Measurements from ENCODE around the gene ZFAND6.
"Not testable (repeated sequence)": the region's sequence is repeated elsewhere in the genome, so short reads cannot be mapped to it uniquely, and the experiment has no call there.

ZFAND6 gene

DNA sequence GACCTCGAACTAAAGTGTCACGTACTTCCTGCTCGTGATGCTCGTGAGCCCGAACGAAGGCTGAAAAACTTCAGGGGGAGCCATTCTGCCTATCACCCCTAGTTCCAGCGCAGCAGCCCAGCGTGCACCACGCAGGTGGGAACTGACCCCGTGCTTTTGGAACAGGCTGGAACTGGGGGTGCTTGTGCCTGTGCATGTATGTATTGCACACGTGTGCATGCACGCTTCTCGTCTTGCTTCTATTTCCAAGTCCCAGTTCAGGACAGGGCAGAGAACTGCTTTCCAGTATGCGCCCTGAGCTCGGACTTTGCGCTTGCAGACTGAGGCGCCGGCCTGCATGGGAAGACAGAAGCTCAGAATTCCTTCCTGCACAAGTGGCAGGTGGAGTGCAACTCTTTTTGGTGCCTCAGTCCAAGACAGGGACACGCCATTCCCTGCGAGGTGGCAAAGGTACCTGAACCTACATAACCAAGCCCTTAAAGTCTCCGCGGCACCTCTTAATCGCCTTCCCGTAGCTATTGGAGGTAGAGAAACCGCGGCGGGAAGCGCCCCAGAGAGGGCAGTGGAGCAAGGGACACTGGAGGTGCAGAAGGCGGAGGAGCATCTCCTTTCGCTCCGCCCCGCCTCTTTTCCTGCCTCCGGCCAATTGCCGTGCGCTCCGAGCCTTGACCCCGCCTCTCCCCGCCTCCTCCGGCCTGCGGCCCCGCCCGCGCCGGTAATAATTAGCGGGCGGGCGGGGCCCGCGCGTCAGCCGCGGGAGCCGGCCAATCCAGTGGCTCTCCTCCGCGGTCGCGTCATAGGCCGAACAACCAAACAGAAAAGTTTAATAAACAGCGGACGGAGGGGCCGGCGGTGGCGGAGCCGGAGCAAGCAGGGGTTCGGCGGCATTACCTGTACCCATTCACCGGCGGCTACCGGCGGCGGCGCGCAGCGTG, at the start of gene ZFAND6:
Gene ZFAND6 (plus strand): TSS at position 826 of the 935 bp plus-strand sequence. CDS start 60,669 bp downstream, outside the sequence.
- peak; percentile 91 for DNase-seq (ENCODE audit: low spot score)

GRCh38 chr15:80010131-80010673, 49.3 kb upstream of the ZFAND6 start:
- DNase-seq (ENCODE audit: low spot score): no peak

GRCh38 chr15:80011041-80011523, 48.4 kb upstream of the ZFAND6 start:
- DNase-seq (ENCODE audit: low spot score): not testable (repeated sequence)

DNA sequence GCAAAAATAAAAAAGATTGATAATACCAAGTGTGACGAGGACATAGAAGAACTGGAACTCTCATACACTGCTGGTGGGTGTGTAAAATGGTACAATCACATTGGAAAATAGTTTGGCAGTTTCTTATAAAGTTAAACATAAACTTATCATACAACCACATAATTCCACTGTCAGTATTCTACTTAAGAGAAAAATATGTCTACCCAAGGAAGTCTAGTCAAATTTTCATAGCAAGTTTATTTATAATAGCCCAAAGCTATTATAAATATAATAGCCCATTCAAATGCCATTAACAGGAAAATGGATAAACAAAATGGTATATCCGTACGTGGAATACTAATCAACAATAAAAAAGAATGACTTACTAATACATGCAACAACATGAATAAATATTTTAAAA, 47.9 kb upstream of the ZFAND6 start:
- DNase-seq (ENCODE audit: low spot score): no peak

DNA sequence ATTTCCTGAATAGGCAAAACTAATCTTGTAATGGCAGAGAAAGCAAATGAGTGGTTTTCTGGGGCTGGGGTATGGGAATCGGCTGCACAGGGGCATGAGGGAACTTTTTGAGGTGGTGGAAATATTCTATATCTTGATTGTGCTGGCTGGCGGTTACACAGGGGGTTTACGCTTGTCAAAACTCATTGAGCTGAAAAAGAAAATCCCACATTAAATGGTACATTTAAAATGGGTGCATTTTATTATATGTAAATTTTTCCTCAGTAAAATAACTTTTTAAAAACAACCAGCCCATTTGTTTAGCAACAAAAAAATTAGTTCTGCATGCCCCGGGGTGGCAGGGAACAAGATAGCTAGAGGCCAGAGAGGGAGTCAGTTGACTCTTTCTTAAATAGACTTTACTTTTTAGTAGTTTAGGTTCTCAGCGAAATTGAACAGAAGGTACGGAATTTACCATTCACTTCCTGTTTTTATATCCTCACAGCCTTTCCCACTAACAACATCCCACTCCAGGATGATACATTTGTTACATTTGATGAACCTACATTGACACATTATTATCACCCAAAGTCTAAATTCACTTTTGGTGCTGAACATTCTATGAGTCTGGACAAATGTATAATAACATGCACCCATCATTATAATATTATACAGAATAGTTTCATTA, 47.3 kb upstream of the ZFAND6 start:
- DNase-seq (ENCODE audit: low spot score): no peak

GRCh38 chr15:80014186-80014585, 45.3 kb upstream of the ZFAND6 start:
- not testable (repeated sequence) for DNase-seq (ENCODE audit: low spot score)

- DNase-seq (ENCODE audit: low spot score): no peak
These were observed 44.3 kb upstream of the ZFAND6 start for GRCh38 chr15:80015156-80015555.

- not testable (repeated sequence) for DNase-seq (ENCODE audit: low spot score)
These were observed 43.0 kb upstream of the ZFAND6 start for GRCh38 chr15:80016506-80016905.

DNA sequence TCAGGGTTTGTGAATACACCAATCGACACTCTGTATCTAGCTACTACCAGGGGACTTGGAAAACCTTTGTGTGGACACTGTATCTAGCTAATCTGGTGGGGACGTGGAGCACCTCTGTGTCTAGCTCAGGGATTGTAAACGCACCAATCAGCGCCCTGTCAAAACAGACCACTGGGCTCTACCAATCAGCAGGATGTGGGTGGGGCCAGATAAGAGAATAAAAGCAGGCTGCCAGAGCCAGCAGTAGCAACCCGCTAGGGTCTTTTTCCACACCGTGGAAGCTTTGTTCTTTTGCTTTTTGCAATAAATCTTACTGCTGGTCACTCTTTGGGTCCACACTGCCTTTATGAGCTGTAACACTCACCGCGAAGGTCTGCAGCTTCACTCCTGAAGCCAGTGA, 42.3 kb upstream of the ZFAND6 start:
- not testable (repeated sequence) for DNase-seq (ENCODE audit: low spot score)

GRCh38 chr15:80019168-80019745, 40.2 kb upstream of the ZFAND6 start:
- DNase-seq (ENCODE audit: low spot score): no peak

GRCh38 chr15:80020149-80020548, 39.3 kb upstream of the ZFAND6 start:
- DNase-seq (ENCODE audit: low spot score): not testable (repeated sequence)

DNA sequence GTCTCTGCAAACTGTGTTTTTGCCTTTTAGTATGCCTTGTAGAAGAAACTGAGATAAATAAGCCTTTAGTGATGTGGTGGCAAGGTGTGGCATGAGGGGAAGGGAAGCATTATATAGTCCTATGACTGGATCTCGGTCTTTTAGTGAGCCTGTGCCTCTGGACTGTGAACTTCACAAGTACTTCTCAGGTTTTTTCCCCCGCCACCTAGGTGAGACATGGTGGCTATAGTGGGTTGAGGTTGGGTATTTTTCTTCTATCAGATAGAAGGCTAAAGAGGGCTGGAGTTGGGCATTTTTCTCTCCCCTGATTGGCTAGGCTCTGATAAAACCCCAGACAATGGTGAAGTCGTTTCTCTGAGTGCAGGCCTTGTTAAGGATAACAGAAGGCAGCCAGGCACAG, 38.7 kb upstream of the ZFAND6 start:
- no peak for DNase-seq (ENCODE audit: low spot score)

DNA sequence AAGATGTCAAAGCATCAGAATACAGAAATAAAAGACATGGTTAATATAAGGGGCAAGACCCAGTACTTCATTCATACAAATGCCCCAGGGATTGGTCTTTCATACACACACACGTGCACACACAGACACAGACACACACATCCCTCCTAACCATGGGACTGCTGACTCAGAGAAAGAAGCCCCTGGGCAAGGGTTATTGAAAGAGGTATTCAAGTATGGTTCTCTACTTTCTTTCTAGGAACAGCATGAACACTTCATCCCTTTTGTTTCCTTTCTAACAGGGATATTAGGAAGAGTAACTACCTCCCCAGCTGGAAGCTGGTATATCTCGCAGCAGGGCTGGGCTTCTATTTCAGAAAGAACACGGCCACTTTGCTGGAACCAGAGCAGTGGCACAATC, 33.2 kb upstream of the ZFAND6 start:
- no peak for DNase-seq (ENCODE audit: low spot score)

GRCh38 chr15:80026754-80027153, 32.7 kb upstream of the ZFAND6 start:
- no peak for DNase-seq (ENCODE audit: low spot score)

GRCh38 chr15:80028937-80029336, 30.5 kb upstream of the ZFAND6 start:
- DNase-seq (ENCODE audit: low spot score): no peak

DNA sequence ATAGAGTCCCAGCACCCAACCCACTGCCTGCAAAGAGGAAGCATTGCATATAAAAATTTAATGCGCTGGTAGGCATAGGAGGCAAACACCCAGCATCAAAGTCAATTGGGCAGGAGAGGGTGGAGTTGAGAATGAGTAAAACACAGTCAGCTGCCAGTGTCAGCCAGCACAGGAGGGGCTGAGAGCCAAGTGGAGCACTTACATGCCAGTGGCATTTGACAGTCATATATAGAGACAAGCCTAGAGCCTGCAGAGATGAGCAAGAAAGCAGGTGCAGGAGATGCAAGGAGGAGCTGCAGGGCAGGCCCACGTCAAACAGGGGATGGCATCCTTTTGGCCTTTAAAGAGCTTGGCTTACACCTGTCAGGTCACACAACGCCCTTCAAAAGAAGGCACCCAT, 27.6 kb upstream of the ZFAND6 start:
- DNase-seq (ENCODE audit: low spot score): peak; percentile 6

DNA sequence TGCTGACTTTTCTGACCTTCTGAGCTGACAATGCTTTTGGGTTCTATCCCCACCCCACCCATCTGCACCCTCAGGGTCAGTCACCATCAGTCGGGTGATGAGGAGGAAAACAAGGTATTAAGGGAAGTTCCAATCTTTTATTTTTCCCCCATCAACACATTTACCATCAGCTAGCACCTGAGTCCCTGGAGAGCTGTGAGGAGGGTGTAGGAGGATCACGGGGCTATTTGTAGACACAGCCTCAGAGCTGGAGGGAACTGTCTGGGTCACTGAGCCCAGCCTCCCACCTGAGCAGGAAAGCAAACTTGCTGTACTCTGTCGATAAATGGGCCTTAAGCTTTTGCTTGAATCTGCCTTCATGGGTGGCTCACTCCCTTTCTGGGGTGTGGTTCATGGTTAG, 24.8 kb upstream of the ZFAND6 start:
- no peak for DNase-seq (ENCODE audit: low spot score)

- no peak for DNase-seq (ENCODE audit: low spot score)
These were observed 23.4 kb upstream of the ZFAND6 start for GRCh38 chr15:80036071-80036470.

- no peak for DNase-seq (ENCODE audit: low spot score)
These were observed 17.8 kb upstream of the ZFAND6 start for GRCh38 chr15:80041494-80042253.

DNA sequence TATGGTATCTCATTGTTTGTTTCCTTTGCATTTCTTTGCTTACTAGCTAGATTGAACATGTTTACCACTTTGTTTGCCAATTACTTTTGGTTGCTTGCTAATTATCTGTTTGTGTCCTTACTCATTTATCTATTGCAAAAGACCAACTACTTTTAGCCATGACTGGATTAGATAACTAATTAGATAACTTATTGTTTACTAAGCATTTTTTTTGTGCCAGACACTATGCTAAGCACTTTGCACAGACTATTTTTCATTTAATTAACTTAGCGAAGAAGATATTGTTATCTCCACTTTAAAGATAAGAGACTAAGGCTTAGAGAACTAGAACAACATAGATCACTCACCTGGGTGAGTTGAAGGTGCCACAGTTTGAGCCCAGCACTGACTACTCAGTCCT, 16.9 kb upstream of the ZFAND6 start:
- DNase-seq (ENCODE audit: low spot score): no peak

DNA sequence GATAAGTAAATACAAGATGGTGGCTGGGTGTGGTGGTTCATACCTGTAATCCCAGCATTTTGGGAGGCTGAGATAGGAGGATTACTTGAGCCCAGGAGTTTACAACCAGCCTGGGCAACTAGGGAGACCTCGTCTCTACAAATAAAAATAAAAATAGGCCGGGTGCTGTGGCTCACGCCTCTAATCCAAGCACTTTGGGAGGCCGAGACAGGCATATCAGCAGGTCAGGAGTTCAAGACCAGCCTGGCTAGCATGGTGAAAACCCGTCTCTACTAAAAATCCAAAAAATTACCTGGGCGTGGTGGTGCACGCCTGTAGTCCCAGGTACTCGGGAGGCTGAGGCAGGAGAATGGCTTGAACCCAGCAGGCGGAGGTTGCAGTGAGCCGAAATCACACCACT, 14.3 kb upstream of the ZFAND6 start:
- not testable (repeated sequence) for DNase-seq (ENCODE audit: low spot score)

- no peak for DNase-seq (ENCODE audit: low spot score)
These were observed 10.4 kb upstream of the ZFAND6 start for GRCh38 chr15:80049046-80049445.
